Glutamatergic neuron (in vitro differentiated cells): ENCODE data around the gene ITM2C. TPM values are rescaled to one million over a fixed set of nuclear protein-coding genes. Genes with fewer than 3 reads are reported as not detected.

ENCODE experiments used
- DNase-seq: peaks from one replicate; pipeline ENCODE4 v3.0.0; 2022
- H3K27ac Mint-ChIP-seq: one replicate; pipeline ENCODE4 v1.8.0; 2020; ENCODE audit warnings: mild to moderate bottlenecking, mixed read lengths, inconsistent platforms; ENCODE audit not compliant: unreplicated experiment
- H3K27me3 Mint-ChIP-seq: one replicate; pipeline ENCODE4 v1.8.0; 2020; ENCODE audit warnings: mild to moderate bottlenecking, moderate library complexity, mixed read lengths, inconsistent platforms; ENCODE audit not compliant: unreplicated experiment
- H3K36me3 Mint-ChIP-seq: one replicate; pipeline ENCODE4 v1.8.0; 2020; ENCODE audit warnings: mild to moderate bottlenecking, mixed read lengths, inconsistent platforms; ENCODE audit not compliant: unreplicated experiment
- H3K4me1 Mint-ChIP-seq: one replicate; pipeline ENCODE4 v1.8.0; 2020; ENCODE audit warnings: mild to moderate bottlenecking, low read depth, mixed read lengths, inconsistent platforms; ENCODE audit not compliant: unreplicated experiment
- H3K4me3 Mint-ChIP-seq: one replicate; pipeline ENCODE4 v1.8.0; 2020; ENCODE audit warnings: mild to moderate bottlenecking, mixed read lengths, inconsistent platforms; ENCODE audit not compliant: unreplicated experiment
- H3K9me3 Mint-ChIP-seq: one replicate; pipeline ENCODE4 v1.8.0; 2020; ENCODE audit warnings: mild to moderate bottlenecking, moderate library complexity, mixed read lengths, inconsistent platforms; ENCODE audit not compliant: unreplicated experiment
- total RNA-seq: library from RNA; stranded (reverse); fragmentation: NEBNext Ultra II Directional; extraction: Animal tissue kit (Norgen Biotek cat#: 25700); gene quantifications from one replicate; pipeline ENCODE4 v1.2.1, GENCODE V29; 2021; ENCODE audit not compliant: unreplicated experiment
- TF ChIP-seq, protein P1 (sequence below): fragments of 200-600 bp; sonication (generic); IDR thresholded peaks from one replicate; pipeline ENCODE4 v1.5.0; 2021; ENCODE audit not compliant: partially characterized antibody, unreplicated experiment

The ITM2C gene
- total RNA-seq, 1 donor from 2014 or later: 72.0 TPM

DNA sequence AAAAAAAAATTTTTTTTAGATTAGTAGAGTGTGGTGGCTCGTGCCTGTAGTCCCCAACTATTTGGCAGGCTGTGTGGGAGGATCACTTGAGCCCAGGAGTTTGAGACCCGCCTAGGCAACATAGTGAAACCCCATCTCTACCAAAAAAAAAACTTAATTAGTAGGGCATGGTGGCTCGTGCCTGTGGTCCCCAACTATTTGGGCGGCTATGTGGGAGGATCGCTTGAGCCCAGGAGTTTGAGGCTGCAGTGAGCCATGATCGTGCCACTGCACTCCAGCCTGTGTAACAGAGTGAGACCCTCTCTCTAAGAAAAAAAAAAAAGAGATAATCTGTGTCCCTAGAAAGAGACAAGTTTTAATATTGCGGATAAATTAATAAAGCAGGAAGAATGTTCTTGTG lies 51.5 kb downstream of the ITM2C start:
- Mint-ChIP-seq H3K27me3 (no peaks in the 10 kb centered on the region), H3K9me3 (no peaks in the 10 kb centered on the region), H3K36me3 (no peaks in the 10 kb centered on the region), H3K4me1 (no peaks in the 10 kb centered on the region), H3K4me3 (no peak overlapping the region), H3K27ac (no peak overlapping the region)
- TF ChIP-seq, protein P1, sequence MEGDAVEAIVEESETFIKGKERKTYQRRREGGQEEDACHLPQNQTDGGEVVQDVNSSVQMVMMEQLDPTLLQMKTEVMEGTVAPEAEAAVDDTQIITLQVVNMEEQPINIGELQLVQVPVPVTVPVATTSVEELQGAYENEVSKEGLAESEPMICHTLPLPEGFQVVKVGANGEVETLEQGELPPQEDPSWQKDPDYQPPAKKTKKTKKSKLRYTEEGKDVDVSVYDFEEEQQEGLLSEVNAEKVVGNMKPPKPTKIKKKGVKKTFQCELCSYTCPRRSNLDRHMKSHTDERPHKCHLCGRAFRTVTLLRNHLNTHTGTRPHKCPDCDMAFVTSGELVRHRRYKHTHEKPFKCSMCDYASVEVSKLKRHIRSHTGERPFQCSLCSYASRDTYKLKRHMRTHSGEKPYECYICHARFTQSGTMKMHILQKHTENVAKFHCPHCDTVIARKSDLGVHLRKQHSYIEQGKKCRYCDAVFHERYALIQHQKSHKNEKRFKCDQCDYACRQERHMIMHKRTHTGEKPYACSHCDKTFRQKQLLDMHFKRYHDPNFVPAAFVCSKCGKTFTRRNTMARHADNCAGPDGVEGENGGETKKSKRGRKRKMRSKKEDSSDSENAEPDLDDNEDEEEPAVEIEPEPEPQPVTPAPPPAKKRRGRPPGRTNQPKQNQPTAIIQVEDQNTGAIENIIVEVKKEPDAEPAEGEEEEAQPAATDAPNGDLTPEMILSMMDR: no peak
- no peak for DNase-seq

DNA sequence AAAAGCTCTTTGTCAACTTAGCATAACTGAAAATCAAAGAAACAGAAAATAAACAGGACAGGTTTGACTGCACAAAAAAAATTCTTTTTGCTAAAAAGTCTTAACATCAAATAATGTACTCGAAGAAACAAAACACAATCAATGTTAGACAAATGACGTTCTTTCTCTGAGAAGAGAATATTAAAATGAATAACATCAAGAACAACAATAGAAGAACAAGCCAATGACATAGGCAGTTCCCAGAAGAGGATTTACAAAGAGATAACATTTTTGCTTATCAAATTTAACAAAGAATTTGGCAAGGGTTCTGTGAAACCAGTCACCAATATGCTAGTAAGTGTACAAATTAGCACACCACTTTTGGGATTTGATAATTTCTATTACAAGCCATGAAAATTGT lies 54.5 kb downstream of the ITM2C start:
- no peak for DNase-seq
- H3K9me3 Mint-ChIP-seq: no peaks in the 10 kb centered on the region
- H3K4me3 Mint-ChIP-seq: no peak overlapping the region
- no peaks in the 10 kb centered on the region for H3K36me3 Mint-ChIP-seq
- peaks cover 3% of the 10 kb centered on the region for H3K27me3 Mint-ChIP-seq
- H3K27ac Mint-ChIP-seq: no peak overlapping the region
- TF ChIP-seq, protein P1: no peak
- H3K4me1 Mint-ChIP-seq: no peaks in the 10 kb centered on the region

DNA sequence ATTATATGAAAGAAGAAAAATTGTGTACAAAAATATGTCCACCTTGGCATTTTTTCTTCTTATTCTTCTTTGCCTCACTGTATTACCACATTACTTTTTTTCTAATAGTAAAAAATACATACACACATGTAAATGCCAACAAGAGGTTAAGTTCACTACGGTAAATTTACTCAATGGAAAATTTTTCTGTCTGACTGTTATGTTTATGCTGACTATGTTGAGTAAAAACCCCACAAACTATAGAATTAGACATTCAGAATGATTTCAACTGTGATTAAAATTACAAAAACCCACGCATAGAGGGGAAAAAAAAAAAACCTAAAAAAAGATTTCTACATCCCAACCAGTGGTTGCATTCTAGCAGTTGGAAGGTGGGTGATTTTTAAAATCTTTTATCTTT lies 54.9 kb downstream of the ITM2C start:
- TF ChIP-seq, protein P1: no peak
- Mint-ChIP-seq H3K4me3 (no peak overlapping the region), H3K4me1 (no peaks in the 10 kb centered on the region), H3K36me3 (no peaks in the 10 kb centered on the region), H3K9me3 (no peaks in the 10 kb centered on the region), H3K27me3 (peaks cover 3% of the 10 kb centered on the region), H3K27ac (no peak overlapping the region)
- no peak for DNase-seq

DNA sequence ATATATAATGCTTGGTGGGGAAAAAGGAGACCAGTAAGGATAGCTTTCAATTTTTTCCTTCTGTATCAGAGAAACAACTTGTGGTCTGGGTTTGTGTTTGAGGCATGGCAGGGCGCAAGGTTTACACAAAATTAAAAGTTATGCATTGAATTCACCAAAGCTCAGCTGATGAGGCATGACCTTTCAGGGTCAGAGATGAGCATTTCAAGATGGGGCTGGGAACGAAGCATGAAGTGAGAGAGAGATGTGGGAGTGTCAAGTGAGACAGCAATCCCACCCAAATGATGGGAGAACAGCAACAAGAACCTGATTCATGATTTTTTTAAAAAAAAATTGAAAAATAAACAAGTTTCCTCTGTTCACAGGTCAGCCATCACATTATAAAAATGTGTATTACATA lies 55.4 kb downstream of the ITM2C start:
- Mint-ChIP-seq H3K4me1 (no peaks in the 10 kb centered on the region), H3K27me3 (peaks cover 3% of the 10 kb centered on the region), H3K9me3 (no peaks in the 10 kb centered on the region), H3K27ac (no peak overlapping the region), H3K36me3 (no peaks in the 10 kb centered on the region), H3K4me3 (no peak overlapping the region)
- TF ChIP-seq, protein P1: no peak
- no peak for DNase-seq

DNA sequence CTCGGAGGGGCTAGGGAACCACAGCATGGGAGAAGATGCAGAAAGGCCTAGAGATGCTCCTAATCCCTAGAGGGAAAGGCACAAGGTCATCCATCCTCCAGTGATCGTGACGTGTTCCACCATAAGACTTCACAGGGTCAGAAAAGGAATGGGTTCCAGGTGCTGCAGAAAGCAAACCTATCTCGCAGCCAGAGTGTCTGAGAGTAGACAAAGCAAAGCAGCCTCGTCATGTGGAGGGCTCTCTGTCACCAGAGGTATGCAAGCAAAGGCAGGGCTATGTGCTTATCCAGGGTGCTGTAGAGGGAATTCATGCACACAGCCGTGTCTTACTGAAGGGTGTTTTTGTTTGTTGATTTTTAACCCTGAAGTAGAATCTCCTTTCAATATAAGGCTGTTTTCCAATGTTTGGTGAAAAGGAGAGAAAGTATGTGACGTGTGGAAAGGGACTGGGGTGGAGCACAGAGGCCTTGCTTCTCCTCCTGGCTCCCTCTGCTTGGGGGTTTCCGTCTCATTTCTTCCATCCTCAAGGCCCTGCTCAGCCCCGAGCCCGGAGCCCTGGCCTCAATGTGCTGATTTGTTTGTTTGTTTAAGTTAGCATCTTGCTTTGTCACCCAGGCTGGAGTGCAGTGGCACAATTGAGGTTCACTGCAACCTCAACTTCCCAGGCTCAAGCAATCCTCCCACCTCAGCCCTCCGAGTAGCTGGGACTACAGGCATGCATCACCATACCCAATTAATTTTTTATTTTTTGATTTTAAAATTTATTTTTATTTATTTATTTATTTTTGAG lies 57.3 kb downstream of the ITM2C start:
- H3K27me3 Mint-ChIP-seq: peaks cover 3% of the 10 kb centered on the region
- H3K36me3 Mint-ChIP-seq: no peaks in the 10 kb centered on the region
- DNase-seq: no peak
- H3K9me3 Mint-ChIP-seq: no peaks in the 10 kb centered on the region
- H3K27ac Mint-ChIP-seq: no peak overlapping the region
- TF ChIP-seq, protein P1: no peak
- H3K4me1 Mint-ChIP-seq: no peaks in the 10 kb centered on the region
- no peak overlapping the region for H3K4me3 Mint-ChIP-seq
